SK-N-SH (cell line): ENCODE data around the gene ZNF722.

ENCODE experiments used
- JUND ChIP-seq: IDR thresholded peaks from 2 replicates; pipeline ENCODE4 v1.4.0; 2012
- RFX5 ChIP-seq: IDR thresholded peaks from 2 replicates; pipeline ENCODE4 v1.6.1; 2012; ENCODE audit warnings: mild to moderate bottlenecking, improper control_type of control experiment, low read length
- TAF1 ChIP-seq: IDR thresholded peaks from 2 replicates; pipeline ENCODE4 v1.6.1; 2012; ENCODE audit warnings: low read depth, mild to moderate bottlenecking, low read length, moderate library complexity, borderline replicate concordance
- TF ChIP-seq, protein P1 (sequence below): fragments of 200-600 bp; sonication (generic); IDR thresholded peaks from 2 replicates; pipeline ENCODE4 v1.6.1; 2017; ENCODE audit warnings: antibody characterized with exemption, mild to moderate bottlenecking, moderate library complexity

DNA sequence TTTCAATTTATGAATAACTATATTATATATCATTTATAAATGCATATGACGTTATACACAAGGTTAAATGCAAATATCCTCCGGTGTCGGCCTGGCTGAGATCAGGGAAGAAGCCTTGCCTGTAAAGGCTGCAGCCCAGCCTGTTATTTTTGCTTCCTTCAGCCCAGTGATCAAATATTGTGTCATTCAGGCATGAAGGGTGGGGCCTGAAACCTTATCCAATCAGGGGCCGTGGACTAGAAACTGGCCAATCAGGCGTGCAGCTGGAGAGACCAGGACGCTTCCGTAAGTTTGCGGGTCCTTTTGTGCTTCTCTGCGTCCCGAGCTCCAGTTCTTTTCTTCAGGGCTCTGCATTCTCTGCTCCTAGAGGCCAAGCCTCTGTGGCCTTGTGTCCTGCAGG is at the start of gene ZNF722:
- TF ChIP-seq RFX5 = no peak
- TF ChIP-seq, protein P1, sequence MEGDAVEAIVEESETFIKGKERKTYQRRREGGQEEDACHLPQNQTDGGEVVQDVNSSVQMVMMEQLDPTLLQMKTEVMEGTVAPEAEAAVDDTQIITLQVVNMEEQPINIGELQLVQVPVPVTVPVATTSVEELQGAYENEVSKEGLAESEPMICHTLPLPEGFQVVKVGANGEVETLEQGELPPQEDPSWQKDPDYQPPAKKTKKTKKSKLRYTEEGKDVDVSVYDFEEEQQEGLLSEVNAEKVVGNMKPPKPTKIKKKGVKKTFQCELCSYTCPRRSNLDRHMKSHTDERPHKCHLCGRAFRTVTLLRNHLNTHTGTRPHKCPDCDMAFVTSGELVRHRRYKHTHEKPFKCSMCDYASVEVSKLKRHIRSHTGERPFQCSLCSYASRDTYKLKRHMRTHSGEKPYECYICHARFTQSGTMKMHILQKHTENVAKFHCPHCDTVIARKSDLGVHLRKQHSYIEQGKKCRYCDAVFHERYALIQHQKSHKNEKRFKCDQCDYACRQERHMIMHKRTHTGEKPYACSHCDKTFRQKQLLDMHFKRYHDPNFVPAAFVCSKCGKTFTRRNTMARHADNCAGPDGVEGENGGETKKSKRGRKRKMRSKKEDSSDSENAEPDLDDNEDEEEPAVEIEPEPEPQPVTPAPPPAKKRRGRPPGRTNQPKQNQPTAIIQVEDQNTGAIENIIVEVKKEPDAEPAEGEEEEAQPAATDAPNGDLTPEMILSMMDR = no peak
- no peak for TF ChIP-seq TAF1
- no peak for TF ChIP-seq JUND
